GM20431 (cell line): Measurements from ENCODE around the gene PEX5L.

ENCODE experiments used
- in situ Hi-C: fragments of 300-500 bp; cut with MseI, MboI; formaldehyde crosslinking; loops from one replicate; pipeline ENCODE4 v1.15.0; 2020; ENCODE audit warnings: low sequenced_read_pairs; ENCODE audit not compliant: unreplicated experiment

The PEX5L gene

GRCh38 chr3:179958143-179958542 is 78.6 kb downstream of the PEX5L start:
- in situ Hi-C loops, result no loop called here

GRCh38 chr3:179957264-179957845 is 79.4 kb downstream of the PEX5L start:
- in situ Hi-C loops, result no loop called here

- in situ Hi-C loops, result no loop called here
Measured at GRCh38 chr3:179956416-179956830, 80.3 kb downstream of the PEX5L start.

GRCh38 chr3:179955809-179956208 is 80.9 kb downstream of the PEX5L start:
- in situ Hi-C loops, result no loop called here

- in situ Hi-C loops, result no loop called here
Measured at GRCh38 chr3:179955286-179955685, 81.5 kb downstream of the PEX5L start.

GRCh38 chr3:179953993-179954870 is 82.5 kb downstream of the PEX5L start:
- in situ Hi-C loops, result no loop called here

- in situ Hi-C loops, result no loop called here
Measured at GRCh38 chr3:179950840-179951239, 85.9 kb downstream of the PEX5L start.

- in situ Hi-C loops, result no loop called here
Measured at GRCh38 chr3:179949869-179950268, 86.9 kb downstream of the PEX5L start.

GRCh38 chr3:179949412-179949811 is 87.3 kb downstream of the PEX5L start:
- in situ Hi-C loops, result no loop called here

GRCh38 chr3:179948740-179949139 is 88.0 kb downstream of the PEX5L start:
- in situ Hi-C loops, result no loop called here

- in situ Hi-C loops, result no loop called here
Measured at GRCh38 chr3:179945569-179945968, 91.2 kb downstream of the PEX5L start.

GRCh38 chr3:179943117-179943880 is 93.4 kb downstream of the PEX5L start:
- in situ Hi-C loops, result no loop called here

GRCh38 chr3:179942553-179943075 is 94.1 kb downstream of the PEX5L start:
- in situ Hi-C loops, result no loop called here

- in situ Hi-C loops, result no loop called here
Measured at GRCh38 chr3:179935710-179936109, 101.0 kb downstream of the PEX5L start.

- in situ Hi-C loops, result no loop called here
Measured at GRCh38 chr3:179933914-179934313, 102.8 kb downstream of the PEX5L start.

- in situ Hi-C loops, result no loop called here
Measured at GRCh38 chr3:179933080-179933479, 103.7 kb downstream of the PEX5L start.

GRCh38 chr3:179932674-179933073 is 104.1 kb downstream of the PEX5L start:
- in situ Hi-C loops, result no loop called here

GRCh38 chr3:179929091-179929529 is 107.6 kb downstream of the PEX5L start:
- in situ Hi-C loops, result loop anchor here (10.0 kb wide), 1 partner anchor 666 kb away; no protein-coding TSS in a partner anchor

GRCh38 chr3:179927191-179927590 is 109.5 kb downstream of the PEX5L start:
- in situ Hi-C loops, result loop anchor here (10.0 kb wide), 1 partner anchor 668 kb away; no protein-coding TSS in a partner anchor

GRCh38 chr3:179921951-179922350 is 114.8 kb downstream of the PEX5L start:
- in situ Hi-C loops, result loop anchor here (10.0 kb wide), 1 partner anchor 673 kb away; no protein-coding TSS in a partner anchor
